DOHH2 (cell line): ENCODE data around the gene SAMHD1.

Experiments
- EZH2phosphoT487 ChIP-seq: fragments of 200-600 bp; sonication (generic); IDR thresholded peaks from 2 replicates; pipeline ENCODE4 v1.6.1; 2017; ENCODE audit warnings: borderline replicate concordance, mild to moderate bottlenecking, antibody characterized with exemption, low read length, moderate library complexity, mixed read lengths
- TF ChIP-seq, protein P1 (sequence below): fragments of 200-600 bp; sonication (generic); IDR thresholded peaks from one replicate; pipeline ENCODE4 v1.5.1; 2014; ENCODE audit warnings: antibody characterized with exemption, mild to moderate bottlenecking, low read depth, low read length; ENCODE audit not compliant: poor library complexity, severe bottlenecking

DNA sequence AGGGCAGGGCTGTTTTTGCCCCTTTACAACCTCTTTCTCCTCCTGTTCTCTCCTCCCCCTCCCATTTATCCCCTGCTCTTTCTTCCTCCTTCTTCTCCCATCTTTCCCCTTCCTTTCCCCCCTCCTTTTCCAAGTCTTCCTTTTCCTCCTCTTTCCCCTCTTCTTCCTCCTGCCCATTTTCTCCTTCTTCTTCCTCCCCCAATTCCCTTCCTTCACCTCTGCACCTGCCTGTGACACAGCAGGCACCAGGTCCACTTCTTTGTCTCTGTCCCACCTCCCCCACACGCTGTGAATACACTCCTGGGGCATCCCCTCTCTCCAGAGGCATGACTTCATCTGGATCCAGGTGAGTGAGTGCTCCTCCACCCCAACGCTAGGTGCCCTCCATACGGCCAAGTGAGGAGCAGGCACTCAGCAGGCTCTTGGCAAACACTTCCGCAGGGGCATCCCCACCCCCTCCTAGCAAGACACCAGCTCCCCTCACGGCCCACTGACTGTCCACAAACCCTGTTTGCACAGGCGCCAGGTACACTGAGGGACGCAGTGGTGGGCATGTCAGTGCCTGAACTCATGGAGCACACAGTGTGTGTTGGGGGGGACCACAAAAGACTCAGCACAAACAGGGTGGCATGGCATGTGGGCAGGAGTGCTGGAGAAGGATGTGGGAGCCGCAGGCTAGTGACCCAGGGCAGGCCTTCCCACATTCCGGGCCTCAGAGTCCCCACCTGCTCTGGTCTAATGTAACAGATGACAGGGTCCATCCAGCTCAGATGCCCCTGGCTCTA lies 86.2 kb downstream of the SAMHD1 start:
- TF ChIP-seq, protein P1, sequence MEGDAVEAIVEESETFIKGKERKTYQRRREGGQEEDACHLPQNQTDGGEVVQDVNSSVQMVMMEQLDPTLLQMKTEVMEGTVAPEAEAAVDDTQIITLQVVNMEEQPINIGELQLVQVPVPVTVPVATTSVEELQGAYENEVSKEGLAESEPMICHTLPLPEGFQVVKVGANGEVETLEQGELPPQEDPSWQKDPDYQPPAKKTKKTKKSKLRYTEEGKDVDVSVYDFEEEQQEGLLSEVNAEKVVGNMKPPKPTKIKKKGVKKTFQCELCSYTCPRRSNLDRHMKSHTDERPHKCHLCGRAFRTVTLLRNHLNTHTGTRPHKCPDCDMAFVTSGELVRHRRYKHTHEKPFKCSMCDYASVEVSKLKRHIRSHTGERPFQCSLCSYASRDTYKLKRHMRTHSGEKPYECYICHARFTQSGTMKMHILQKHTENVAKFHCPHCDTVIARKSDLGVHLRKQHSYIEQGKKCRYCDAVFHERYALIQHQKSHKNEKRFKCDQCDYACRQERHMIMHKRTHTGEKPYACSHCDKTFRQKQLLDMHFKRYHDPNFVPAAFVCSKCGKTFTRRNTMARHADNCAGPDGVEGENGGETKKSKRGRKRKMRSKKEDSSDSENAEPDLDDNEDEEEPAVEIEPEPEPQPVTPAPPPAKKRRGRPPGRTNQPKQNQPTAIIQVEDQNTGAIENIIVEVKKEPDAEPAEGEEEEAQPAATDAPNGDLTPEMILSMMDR: no peak
- TF ChIP-seq EZH2phosphoT487: no peak
